OCI-M1 (cell line): Measurements from ENCODE around the gene FAM120A.

ENCODE experiments used
- DNase-seq: peaks from one replicate; lab custom pipeline; 2025; lab: John Stamatoyannopoulos, UW

FAM120A gene

GRCh38 chr9:93557366-93558137 is 106.1 kb downstream of the FAM120A start:
- no peak for DNase-seq

GRCh38 chr9:93558503-93558902 is 107.0 kb downstream of the FAM120A start:
- no peak for DNase-seq

- no peak for DNase-seq
Observed at GRCh38 chr9:93560991-93561390, 109.5 kb downstream of the FAM120A start.

GRCh38 chr9:93562157-93562556 is 110.7 kb downstream of the FAM120A start:
- DNase-seq = no peak

- DNase-seq = no peak
Observed at GRCh38 chr9:93565089-93565488, 113.6 kb downstream of the FAM120A start.

DNA sequence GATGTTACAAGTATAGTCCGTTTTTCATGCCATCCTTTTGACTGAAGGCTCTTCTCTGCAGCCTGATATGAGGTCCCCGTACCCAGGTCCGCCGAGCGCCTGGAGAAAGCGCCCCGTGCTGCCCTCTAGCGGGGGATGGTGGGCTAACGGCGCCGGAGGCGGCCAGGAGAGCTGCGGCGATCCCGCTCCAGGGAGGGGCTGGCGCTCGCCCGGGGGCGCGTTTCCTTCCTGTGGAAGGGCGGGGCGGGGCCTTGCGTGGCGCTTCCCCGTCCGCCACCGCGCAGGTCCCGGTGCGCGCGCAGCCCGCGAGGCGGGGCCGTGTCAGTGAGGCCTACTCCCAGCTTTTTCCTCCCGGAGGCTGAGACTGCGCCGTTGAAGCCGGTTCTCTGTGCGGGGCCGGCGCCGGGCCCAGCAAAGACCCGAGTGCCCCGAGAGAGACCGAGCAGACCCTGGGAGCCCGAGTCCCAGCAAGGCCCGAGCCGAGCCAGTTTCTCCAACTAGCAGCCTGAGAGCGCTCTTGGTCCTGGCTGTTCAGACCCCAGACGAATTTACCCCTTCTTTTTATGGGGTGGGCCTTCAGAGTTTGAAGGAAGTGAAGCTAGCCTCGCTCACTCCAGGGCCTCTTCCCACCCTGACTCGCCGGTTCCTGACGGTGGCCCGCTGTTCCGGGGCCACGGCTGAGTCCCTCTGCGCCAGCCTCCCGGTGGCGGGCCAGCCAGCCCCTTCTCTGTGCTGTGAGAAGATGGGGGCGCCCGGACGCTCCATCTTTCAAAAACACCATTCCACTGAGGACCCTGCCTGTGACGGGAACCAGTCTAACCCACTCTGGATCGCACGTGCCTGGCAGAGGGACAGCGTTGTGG is 115.2 kb downstream of the FAM120A start:
- DNase-seq = peak; percentile 98

DNA sequence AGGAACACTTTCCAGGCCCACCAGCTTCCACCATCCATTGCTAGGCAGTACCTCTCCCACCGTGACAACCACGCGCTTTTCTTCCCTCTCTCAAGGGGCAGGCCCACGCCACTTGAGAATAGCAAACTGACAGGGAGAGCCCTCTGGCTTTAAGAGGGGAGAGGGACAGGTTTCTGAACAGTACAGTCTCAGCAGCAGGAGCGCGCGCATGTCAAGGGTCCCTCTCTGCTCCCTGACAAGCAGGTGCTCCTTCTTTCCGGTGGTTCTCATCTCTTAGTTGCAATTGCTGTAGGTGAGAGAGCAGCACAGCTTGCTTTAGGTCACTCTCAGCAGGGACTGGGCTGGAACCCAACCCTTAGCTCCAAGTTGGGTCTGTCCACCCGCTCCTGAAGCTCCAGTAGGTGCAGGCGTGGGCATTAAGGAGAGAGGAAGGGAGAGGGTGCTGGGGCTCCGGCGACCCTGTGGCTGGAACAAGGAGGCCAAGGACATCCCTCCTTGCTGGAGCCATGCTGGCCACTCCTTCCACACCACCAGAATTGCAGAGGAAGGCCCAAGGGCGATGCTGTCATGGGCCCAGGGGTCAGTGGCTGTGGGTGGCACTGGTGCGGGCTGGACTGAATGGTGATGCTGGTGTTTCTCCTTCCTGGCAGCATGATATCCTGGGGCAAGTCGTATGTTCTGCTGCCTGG is 115.9 kb downstream of the FAM120A start:
- peak; percentile 25 for DNase-seq

DNA sequence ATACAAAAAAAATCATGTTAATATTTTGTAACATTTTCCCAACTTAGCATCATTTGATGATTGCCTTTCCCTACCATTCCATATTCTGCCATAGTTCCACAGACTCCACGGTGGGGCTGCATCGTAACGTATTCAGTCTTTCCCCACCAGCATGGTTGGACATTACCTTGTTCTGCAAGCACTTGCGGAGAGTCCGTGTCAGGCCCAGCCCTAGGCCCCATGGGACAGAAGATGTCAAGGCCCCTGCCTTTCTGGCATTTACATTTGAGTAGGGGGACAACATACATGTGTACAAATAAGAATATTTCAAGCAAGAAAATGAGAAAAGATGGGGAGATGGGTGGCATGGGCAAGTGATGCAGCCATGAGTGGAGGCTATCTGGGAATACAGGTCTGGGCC is 116.7 kb downstream of the FAM120A start:
- DNase-seq = no peak

DNA sequence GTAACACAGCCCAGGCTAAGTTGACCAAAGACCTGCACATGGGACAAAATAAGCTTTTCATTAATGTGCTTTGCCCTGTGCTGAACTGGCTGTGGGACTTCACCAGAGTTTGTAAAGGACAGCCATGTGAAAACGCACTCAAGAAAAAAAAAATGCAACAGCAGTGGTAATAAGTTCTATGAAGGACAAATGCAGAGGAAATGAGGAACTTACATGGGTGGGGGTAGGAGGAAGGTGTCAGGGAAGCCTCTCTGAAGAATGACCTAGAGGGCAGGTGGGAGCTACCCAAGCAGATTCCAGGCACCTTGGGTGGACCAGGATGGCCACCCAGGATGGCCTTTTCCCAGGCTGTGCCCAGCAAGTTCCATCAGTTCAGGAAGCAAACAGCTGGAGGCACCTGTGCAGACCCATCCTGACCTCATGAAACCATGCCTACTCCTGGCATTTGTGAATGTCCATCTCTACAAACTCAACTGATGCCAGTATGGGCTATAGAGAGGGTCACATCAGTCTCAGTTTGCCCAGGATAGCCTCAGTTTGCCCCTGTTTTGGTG is 118.2 kb downstream of the FAM120A start:
- DNase-seq = peak; percentile 36

- DNase-seq = no peak
Observed at GRCh38 chr9:93572221-93572620, 120.7 kb downstream of the FAM120A start.

DNA sequence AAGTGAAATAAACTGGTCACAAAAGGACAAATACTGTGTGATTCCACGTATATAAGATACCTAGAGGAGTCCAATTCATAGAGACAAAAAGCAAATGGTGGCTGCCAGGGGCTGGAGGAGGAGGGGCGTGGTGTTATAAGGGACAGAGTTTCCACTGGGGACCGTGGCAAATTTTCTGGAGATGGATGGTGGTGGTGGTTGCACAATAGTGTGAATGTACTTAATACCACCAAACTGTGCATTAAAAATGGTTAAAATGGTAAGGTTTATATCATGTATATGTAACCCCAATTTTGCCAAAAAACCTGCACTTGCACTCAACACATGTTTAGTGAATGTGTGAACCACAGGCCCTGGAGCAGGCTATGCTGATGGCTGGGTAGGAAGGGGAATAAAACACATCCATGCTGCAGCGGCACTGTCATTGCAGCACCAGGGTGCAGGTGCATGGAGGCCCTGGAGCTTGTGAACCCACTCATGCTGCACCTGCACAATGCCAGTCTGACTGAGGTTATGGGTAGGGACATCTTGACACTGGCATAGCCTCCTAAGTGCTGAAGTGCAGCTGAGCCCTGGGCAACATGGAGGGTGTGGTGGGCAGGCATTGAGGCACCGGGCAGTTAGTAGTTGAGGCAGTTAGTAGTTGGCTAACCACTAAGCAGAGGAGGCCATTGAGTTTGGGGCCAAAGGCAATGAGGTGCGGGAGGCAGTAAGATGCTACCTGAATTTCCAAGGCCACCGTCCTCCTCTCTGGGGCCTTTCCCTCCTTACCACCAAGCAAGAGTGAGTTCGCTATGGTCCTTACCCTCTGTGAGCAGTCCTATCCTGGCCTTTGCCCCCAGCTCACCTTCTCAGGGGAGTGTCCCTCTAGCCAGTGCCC is 121.4 kb downstream of the FAM120A start:
- no peak for DNase-seq

GRCh38 chr9:93573516-93573828 is 122.0 kb downstream of the FAM120A start:
- DNase-seq = no peak

DNA sequence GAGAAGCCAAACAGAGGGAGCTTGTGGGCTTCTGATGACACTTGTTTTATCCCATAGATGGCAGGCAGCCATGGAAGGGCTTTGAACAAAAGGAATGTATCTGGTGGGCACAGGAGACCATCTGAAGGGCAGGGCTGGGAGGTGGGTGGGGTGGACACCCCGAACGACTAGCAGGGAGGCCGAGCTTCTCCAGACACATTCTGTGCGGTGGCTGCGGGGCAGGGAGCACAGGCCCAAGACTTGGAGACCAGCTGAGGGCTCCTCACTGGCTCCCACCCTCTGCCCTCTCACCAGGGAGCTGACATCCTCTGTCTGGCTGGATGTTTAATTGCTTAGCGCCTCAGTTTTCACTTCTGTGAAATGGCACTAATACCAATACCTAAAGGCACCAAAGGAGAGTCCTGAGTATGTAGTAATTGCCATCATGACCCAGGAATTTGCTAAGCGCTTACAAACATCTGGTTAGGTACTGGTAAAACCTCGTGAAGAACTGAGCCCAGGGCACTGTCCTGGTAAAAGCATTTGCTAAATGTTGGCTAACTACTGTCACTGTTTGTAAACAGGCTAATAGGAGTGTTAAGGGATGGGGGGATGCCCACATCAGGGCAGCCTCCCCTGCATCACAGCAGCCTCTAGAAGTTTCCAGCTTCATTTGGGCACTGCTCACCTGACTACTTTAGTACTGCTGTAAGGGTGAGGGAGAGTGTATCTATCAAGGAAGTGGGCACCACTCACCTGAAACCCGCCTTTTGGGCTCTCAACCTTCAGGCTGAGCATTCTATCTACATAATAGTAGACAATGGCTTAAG is 122.8 kb downstream of the FAM120A start:
- DNase-seq = no peak

DNA sequence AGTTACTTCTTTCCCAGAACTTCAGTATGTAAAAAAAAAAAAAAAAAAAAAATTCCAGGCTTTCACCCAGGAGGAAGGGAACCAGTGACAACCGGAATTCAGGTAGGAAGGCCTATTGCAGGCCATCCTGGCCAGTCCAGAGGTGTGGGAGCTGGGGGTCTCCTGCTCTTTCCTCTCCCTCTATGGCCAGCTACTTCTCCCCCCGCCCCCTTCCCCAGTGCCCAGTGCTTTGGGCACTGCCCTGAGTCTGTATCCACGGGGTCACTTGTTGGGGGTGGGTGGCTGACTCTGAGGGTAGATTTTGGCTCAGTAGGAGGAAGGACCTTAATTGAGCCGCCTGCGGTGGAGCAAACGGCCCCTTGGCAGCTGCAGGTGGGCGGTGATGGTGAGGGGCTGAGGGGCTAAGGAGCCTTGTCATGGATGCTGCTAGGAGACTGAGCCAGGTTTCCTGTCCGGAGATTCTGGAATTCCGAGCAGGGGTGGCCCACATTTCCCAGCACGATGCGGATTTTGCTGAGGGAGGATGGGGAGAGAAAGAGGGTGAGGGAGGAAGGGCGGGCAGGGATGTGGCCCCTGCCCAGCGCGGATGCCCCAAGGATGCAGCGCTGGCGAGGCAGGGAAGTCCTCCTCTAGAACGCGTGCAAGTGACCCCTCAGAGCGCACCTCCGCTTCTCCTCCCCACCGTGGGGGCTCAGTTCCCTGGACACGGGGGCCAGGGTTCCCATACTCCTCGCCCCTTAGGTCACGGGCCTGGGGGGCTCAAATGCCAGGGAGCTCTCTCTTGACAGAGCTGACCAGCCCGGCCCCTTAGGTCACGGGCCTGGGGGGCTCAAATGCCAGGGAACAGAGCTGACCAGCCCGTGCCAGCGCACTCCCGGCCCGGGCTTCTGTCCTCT is 123.7 kb downstream of the FAM120A start:
- DNase-seq = no peak

GRCh38 chr9:93575796-93576257 is 124.3 kb downstream of the FAM120A start:
- DNase-seq = peak; percentile 66

GRCh38 chr9:93576258-93577077 is 125.0 kb downstream of the FAM120A start, which contains the start of gene PHF2:
TSS of gene PHF2 (plus strand) at chr9:93576584. CDS start at chr9:93576774, 190 bp downstream.
- DNase-seq = peak; percentile 44

- no peak for DNase-seq
Observed at GRCh38 chr9:93577078-93577974, 125.8 kb downstream of the FAM120A start.
